ENCODE data around the gene MTSS2.

Gene MTSS2

GRCh38 chr16:70691223-70692129 is 5.6 kb upstream of the MTSS2 start:
- H3K4me1 ChIP-seq (ENCODE audit: control insufficient read depth, insufficient read depth, low read length), result peaks cover 51% of the 10 kb centered on the region
- no peak overlapping the region for H3K9ac ChIP-seq (ENCODE audit: low read length)
- H3K36me3 ChIP-seq (ENCODE audit: control insufficient read depth, insufficient read depth, low read length), result no peaks in the 10 kb centered on the region
- H3K4me3 ChIP-seq (ENCODE audit: low read depth, low read length), result no peak overlapping the region
- no peaks in the 10 kb centered on the region for H3K9me3 ChIP-seq (ENCODE audit: control insufficient read depth, insufficient read depth, low read depth, low read length)
- no peak overlapping the region for H3K27ac ChIP-seq (ENCODE audit: low read depth, low read length)
- peaks cover under 1% of the 10 kb centered on the region; the same call in 1 of the 2 replicates for H3K27me3 ChIP-seq (ENCODE audit: control insufficient read depth, insufficient read depth, low read length)

- H3K4me3 ChIP-seq (ENCODE audit: low read depth, low read length), result no peak overlapping the region
- H3K27ac ChIP-seq (ENCODE audit: low read depth, low read length), result no peak overlapping the region
- no peaks in the 10 kb centered on the region for H3K9me3 ChIP-seq (ENCODE audit: control insufficient read depth, insufficient read depth, low read depth, low read length)
- H3K27me3 ChIP-seq (ENCODE audit: control insufficient read depth, insufficient read depth, low read length), result peaks cover 4% of the 10 kb centered on the region; the same call in 1 of the 2 replicates
- H3K36me3 ChIP-seq (ENCODE audit: control insufficient read depth, insufficient read depth, low read length), result no peaks in the 10 kb centered on the region
- no peak overlapping the region for H3K9ac ChIP-seq (ENCODE audit: low read length)
- peaks cover 43% of the 10 kb centered on the region for H3K4me1 ChIP-seq (ENCODE audit: control insufficient read depth, insufficient read depth, low read length)
These were observed 4.4 kb upstream of the MTSS2 start for GRCh38 chr16:70689970-70690891.

- H3K4me1 ChIP-seq (ENCODE audit: control insufficient read depth, insufficient read depth, low read length), result peaks cover 39% of the 10 kb centered on the region
These were observed 3.4 kb upstream of the MTSS2 start for GRCh38 chr16:70689035-70689969.

GRCh38 chr16:70688246-70688742 is 2.4 kb upstream of the MTSS2 start:
- Histone ChIP-seq H3K4me1 (ENCODE audit: control insufficient read depth, insufficient read depth, low read length) (peaks cover 29% of the 10 kb centered on the region), H3K27me3 (ENCODE audit: control insufficient read depth, insufficient read depth, low read length) (peaks cover 4% of the 10 kb centered on the region; the same call in 1 of the 2 replicates), H3K9me3 (ENCODE audit: control insufficient read depth, insufficient read depth, low read depth, low read length) (no peaks in the 10 kb centered on the region), H3K27ac (ENCODE audit: low read depth, low read length) (no peak overlapping the region), H3K4me3 (ENCODE audit: low read depth, low read length) (no peak overlapping the region), H3K36me3 (ENCODE audit: control insufficient read depth, insufficient read depth, low read length) (no peaks in the 10 kb centered on the region), H3K9ac (ENCODE audit: low read length) (no peak overlapping the region)

More at GRCh38 chr16:70689035-70689969, 3.4 kb upstream of the MTSS2 start:
- no peaks in the 10 kb centered on the region for H3K36me3 ChIP-seq (ENCODE audit: control insufficient read depth, insufficient read depth, low read length)
- no peak overlapping the region for H3K9ac ChIP-seq (ENCODE audit: low read length)
- H3K27me3 ChIP-seq (ENCODE audit: control insufficient read depth, insufficient read depth, low read length), result peaks cover 4% of the 10 kb centered on the region; the same call in 1 of the 2 replicates
- no peaks in the 10 kb centered on the region for H3K9me3 ChIP-seq (ENCODE audit: control insufficient read depth, insufficient read depth, low read depth, low read length)
- no peak overlapping the region for H3K27ac ChIP-seq (ENCODE audit: low read depth, low read length)
- H3K4me3 ChIP-seq (ENCODE audit: low read depth, low read length), result no peak overlapping the region

GRCh38 chr16:70687671-70688245 is 1.9 kb upstream of the MTSS2 start:
- Histone ChIP-seq H3K27me3 (ENCODE audit: control insufficient read depth, insufficient read depth, low read length) (peaks cover 4% of the 10 kb centered on the region; the same call in 1 of the 2 replicates), H3K4me1 (ENCODE audit: control insufficient read depth, insufficient read depth, low read length) (peaks cover 24% of the 10 kb centered on the region), H3K27ac (ENCODE audit: low read depth, low read length) (no peak overlapping the region), H3K9me3 (ENCODE audit: control insufficient read depth, insufficient read depth, low read depth, low read length) (no peaks in the 10 kb centered on the region), H3K9ac (ENCODE audit: low read length) (no peak overlapping the region), H3K36me3 (ENCODE audit: control insufficient read depth, insufficient read depth, low read length) (no peaks in the 10 kb centered on the region), H3K4me3 (ENCODE audit: low read depth, low read length) (no peak overlapping the region)

- H3K36me3 ChIP-seq (ENCODE audit: control insufficient read depth, insufficient read depth, low read length), result no peaks in the 10 kb centered on the region
- H3K27ac ChIP-seq (ENCODE audit: low read depth, low read length), result no peak overlapping the region
- H3K27me3 ChIP-seq (ENCODE audit: control insufficient read depth, insufficient read depth, low read length), result peaks cover 4% of the 10 kb centered on the region; the same call in 1 of the 2 replicates
- no peak overlapping the region for H3K9ac ChIP-seq (ENCODE audit: low read length)
- H3K4me1 ChIP-seq (ENCODE audit: control insufficient read depth, insufficient read depth, low read length), result peaks cover 25% of the 10 kb centered on the region
- no peaks in the 10 kb centered on the region for H3K9me3 ChIP-seq (ENCODE audit: control insufficient read depth, insufficient read depth, low read depth, low read length)
- H3K4me3 ChIP-seq (ENCODE audit: low read depth, low read length), result no peak overlapping the region
These were observed 1.3 kb upstream of the MTSS2 start for GRCh38 chr16:70687102-70687511.

- Histone ChIP-seq H3K9ac (ENCODE audit: low read length) (peak overlapping the region; percentile 59), H3K9me3 (ENCODE audit: control insufficient read depth, insufficient read depth, low read depth, low read length) (no peaks in the 10 kb centered on the region), H3K27ac (ENCODE audit: low read depth, low read length) (no peak overlapping the region), H3K27me3 (ENCODE audit: control insufficient read depth, insufficient read depth, low read length) (peaks cover 4% of the 10 kb centered on the region; the same call in 1 of the 2 replicates), H3K36me3 (ENCODE audit: control insufficient read depth, insufficient read depth, low read length) (no peaks in the 10 kb centered on the region), H3K4me1 (ENCODE audit: control insufficient read depth, insufficient read depth, low read length) (peaks cover 31% of the 10 kb centered on the region), H3K4me3 (ENCODE audit: low read depth, low read length) (peak overlapping the region; percentile 59)
These were observed 686 bp upstream of the MTSS2 start for GRCh38 chr16:70686376-70687101.

- Histone ChIP-seq H3K9ac (ENCODE audit: low read length) (peak overlapping the region; percentile 80), H3K27me3 (ENCODE audit: control insufficient read depth, insufficient read depth, low read length) (peaks cover 4% of the 10 kb centered on the region; the same call in 1 of the 2 replicates), H3K27ac (ENCODE audit: low read depth, low read length) (no peak overlapping the region; the same call in 1 of the 2 replicates), H3K4me3 (ENCODE audit: low read depth, low read length) (peak overlapping the region; percentile 80), H3K4me1 (ENCODE audit: control insufficient read depth, insufficient read depth, low read length) (peaks cover 40% of the 10 kb centered on the region), H3K9me3 (ENCODE audit: control insufficient read depth, insufficient read depth, low read depth, low read length) (no peaks in the 10 kb centered on the region), H3K36me3 (ENCODE audit: control insufficient read depth, insufficient read depth, low read length) (no peaks in the 10 kb centered on the region)
These were observed 554 bp downstream of the MTSS2 start for GRCh38 chr16:70685061-70685937.
